Osteocyte (in vitro differentiated cells): ENCODE measurements around the gene MAPK8IP3. TPM values are rescaled to one million over a fixed set of nuclear protein-coding genes. Genes with fewer than 3 reads are reported as not detected.
"Not testable (repeated sequence)": the region's sequence is repeated elsewhere in the genome, so short reads cannot be mapped to it uniquely, and the experiment has no call there.

Experiments used
- DNase-seq: peaks from one replicate; pipeline ENCODE4 v3.0.0; 2021; ENCODE audit warnings: mixed read lengths; ENCODE audit not compliant: unreplicated experiment; ENCODE audit errors: extremely low spot score
- H3K27ac Mint-ChIP-seq: one replicate; pipeline ENCODE4 v1.8.0; 2021; ENCODE audit warnings: mild to moderate bottlenecking, mixed read lengths; ENCODE audit not compliant: unreplicated experiment
- H3K27me3 Mint-ChIP-seq: one replicate; pipeline ENCODE4 v1.8.0; 2021; ENCODE audit warnings: mixed read lengths; ENCODE audit not compliant: unreplicated experiment
- H3K36me3 Mint-ChIP-seq: one replicate; pipeline ENCODE4 v1.8.0; 2021; ENCODE audit warnings: mixed read lengths; ENCODE audit not compliant: unreplicated experiment
- H3K4me1 Mint-ChIP-seq: one replicate; pipeline ENCODE4 v1.8.0; 2021; ENCODE audit warnings: mixed read lengths; ENCODE audit not compliant: unreplicated experiment
- H3K4me3 Mint-ChIP-seq: one replicate; pipeline ENCODE4 v1.8.0; 2021; ENCODE audit warnings: mild to moderate bottlenecking, moderate library complexity, mixed read lengths; ENCODE audit not compliant: unreplicated experiment
- H3K9me3 Mint-ChIP-seq: one replicate; pipeline ENCODE4 v1.8.0; 2021; ENCODE audit warnings: mixed read lengths; ENCODE audit not compliant: unreplicated experiment
- CTCF ChIP-seq: fragments of 200-600 bp; sonication (generic); IDR thresholded peaks from 2 replicates; pipeline ENCODE4 v1.5.0; 2021; ENCODE audit warnings: antibody characterized with exemption, mild to moderate bottlenecking, moderate library complexity
- total RNA-seq: library from RNA; stranded (reverse); gene quantifications from 2 replicates; pipeline ENCODE4 v1.2.1, GENCODE V29; 2021

MAPK8IP3 gene
- total RNA-seq, 1 donor from 2014 or later = 105 TPM

- Mint-ChIP-seq H3K36me3 (no peaks in the 10 kb centered on the region), H3K4me1 (peaks cover 48% of the 10 kb centered on the region), H3K4me3 (no peak overlapping the region), H3K27me3 (no peaks in the 10 kb centered on the region), H3K27ac (no peak overlapping the region), H3K9me3 (no peaks in the 10 kb centered on the region)
- no peak for DNase-seq
- no peak for TF ChIP-seq CTCF
These were observed 5.0 kb downstream of the MAPK8IP3 start for GRCh38 chr16:1710811-1711507.

DNA sequence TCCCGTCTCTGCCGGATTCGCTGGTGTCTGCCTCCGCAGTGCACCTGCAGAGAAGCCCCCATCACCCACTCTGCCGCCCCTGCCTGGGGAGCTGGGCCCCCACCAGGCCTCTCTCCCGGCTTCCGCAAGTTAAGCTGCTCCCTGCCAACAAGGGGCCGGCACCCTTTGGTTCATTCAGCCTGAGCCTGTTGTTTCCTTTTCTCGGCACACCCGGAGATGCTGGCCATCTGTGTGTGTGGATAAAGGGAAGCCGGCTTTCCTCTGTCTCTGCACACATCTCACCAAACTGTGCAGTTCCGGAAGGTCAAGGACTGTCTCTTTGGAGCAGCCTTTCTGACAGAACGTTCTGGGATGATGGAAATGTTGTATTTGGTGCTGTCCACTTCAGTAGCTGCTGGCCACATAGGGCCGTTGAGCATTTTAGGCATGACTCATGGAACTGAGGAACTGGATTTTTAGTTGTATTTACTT lies 6.8 kb downstream of the MAPK8IP3 start:
- Mint-ChIP-seq H3K27ac (peak overlapping the region; percentile 78), H3K9me3 (no peaks in the 10 kb centered on the region), H3K27me3 (no peaks in the 10 kb centered on the region), H3K36me3 (no peaks in the 10 kb centered on the region), H3K4me3 (no peak overlapping the region), H3K4me1 (peaks cover 40% of the 10 kb centered on the region)
- TF ChIP-seq CTCF = no peak
- DNase-seq = no peak

GRCh38 chr16:1713331-1713730 lies 7.3 kb downstream of the MAPK8IP3 start:
- Mint-ChIP-seq H3K4me1 (peaks cover 35% of the 10 kb centered on the region), H3K36me3 (no peaks in the 10 kb centered on the region), H3K4me3 (no peak overlapping the region), H3K9me3 (no peaks in the 10 kb centered on the region), H3K27ac (peak overlapping the region; percentile 78), H3K27me3 (no peaks in the 10 kb centered on the region)
- no peak for TF ChIP-seq CTCF
- DNase-seq = no peak

DNA sequence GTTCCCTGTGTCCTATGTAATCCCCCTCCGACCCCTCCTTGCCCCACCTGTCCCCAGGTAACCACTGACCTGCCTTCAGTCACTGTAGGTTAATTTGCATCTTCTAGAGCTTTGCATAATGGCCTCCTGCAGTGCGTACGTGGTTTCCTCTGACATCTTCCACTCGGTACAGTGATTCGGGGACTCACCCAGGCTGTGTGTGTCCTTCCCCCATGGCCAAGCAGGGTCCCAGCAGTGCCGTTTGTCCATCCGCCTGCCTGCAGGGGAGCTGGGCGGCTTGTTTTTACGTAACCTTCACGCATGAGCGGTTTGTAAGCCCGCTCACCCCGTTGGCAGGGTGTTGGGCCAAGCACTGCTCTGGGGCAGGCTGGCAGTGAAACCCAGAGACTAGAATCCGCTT lies 7.9 kb downstream of the MAPK8IP3 start:
- no peaks in the 10 kb centered on the region for H3K9me3 Mint-ChIP-seq
- no peak overlapping the region for H3K4me3 Mint-ChIP-seq
- no peaks in the 10 kb centered on the region for H3K36me3 Mint-ChIP-seq
- H3K4me1 Mint-ChIP-seq = peaks cover 29% of the 10 kb centered on the region
- peak overlapping the region; percentile 78 for H3K27ac Mint-ChIP-seq
- no peaks in the 10 kb centered on the region for H3K27me3 Mint-ChIP-seq
- no peak for TF ChIP-seq CTCF
- DNase-seq = no peak

DNA sequence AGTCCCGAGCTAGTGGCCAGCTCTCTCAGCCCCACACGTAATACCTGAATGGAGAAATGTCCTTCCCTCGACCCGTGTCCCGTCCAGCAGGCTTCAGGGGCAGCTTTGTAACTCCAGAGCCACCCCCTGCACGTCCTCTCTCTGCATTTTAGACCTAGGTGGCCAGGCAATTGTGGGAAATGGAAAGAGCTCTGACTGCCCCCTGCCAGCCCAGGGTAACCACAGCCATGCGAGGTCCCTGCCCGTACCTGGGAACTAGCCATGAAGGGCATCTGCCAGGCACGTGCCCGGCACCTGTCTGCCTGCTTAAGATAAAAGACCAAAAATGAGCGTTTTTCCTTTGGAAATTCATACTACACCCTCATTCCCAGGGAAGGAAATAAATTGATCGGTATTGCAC lies 9.2 kb downstream of the MAPK8IP3 start:
- DNase-seq = no peak
- Mint-ChIP-seq H3K4me3 (no peak overlapping the region), H3K4me1 (peaks cover 29% of the 10 kb centered on the region), H3K36me3 (peaks cover 1% of the 10 kb centered on the region), H3K9me3 (no peaks in the 10 kb centered on the region), H3K27ac (no peak overlapping the region), H3K27me3 (no peaks in the 10 kb centered on the region)
- no peak for TF ChIP-seq CTCF

DNA sequence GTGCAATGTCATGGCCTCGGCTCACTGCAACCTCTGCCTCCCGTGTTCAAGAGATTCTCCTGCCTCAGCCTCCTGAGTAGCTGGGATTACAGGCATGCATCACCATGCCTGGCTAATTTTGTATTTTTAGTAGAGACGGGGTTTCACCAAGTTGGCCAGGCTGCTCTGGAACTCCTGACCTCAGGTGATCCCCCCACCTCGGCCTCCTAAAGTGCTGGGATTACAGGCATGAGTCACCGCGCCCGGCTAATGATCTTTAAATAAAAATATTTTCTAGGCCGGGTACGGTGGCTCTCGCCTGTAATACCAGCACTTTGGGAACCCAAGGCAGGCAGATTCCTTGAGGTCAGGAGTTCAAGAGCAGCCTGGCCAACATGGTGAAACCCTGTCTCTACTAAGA lies 12.2 kb downstream of the MAPK8IP3 start:
- H3K36me3 Mint-ChIP-seq = not testable (repeated sequence)

GRCh38 chr16:1719559-1720229 lies 13.7 kb downstream of the MAPK8IP3 start:
- not testable (repeated sequence) for DNase-seq, H3K9me3 Mint-ChIP-seq, H3K4me3 Mint-ChIP-seq, H3K27me3 Mint-ChIP-seq, H3K36me3 Mint-ChIP-seq
- peaks cover 27% of the 10 kb centered on the region for H3K4me1 Mint-ChIP-seq
- peak overlapping the region; percentile 50 for H3K27ac Mint-ChIP-seq

More for the DNA sequence above, 12.2 kb downstream of the MAPK8IP3 start:
- H3K27ac Mint-ChIP-seq, H3K4me3 Mint-ChIP-seq, DNase-seq, H3K9me3 Mint-ChIP-seq, H3K27me3 Mint-ChIP-seq: not testable (repeated sequence)
- H3K4me1 Mint-ChIP-seq = peaks cover 32% of the 10 kb centered on the region
